ENCODE results near the gene CRISPLD2. TPM values are rescaled to one million over a fixed set of nuclear protein-coding genes. Genes with fewer than 3 reads are reported as not detected.

Gene CRISPLD2
- total RNA-seq, 1 donor, result 17.5 TPM

DNA sequence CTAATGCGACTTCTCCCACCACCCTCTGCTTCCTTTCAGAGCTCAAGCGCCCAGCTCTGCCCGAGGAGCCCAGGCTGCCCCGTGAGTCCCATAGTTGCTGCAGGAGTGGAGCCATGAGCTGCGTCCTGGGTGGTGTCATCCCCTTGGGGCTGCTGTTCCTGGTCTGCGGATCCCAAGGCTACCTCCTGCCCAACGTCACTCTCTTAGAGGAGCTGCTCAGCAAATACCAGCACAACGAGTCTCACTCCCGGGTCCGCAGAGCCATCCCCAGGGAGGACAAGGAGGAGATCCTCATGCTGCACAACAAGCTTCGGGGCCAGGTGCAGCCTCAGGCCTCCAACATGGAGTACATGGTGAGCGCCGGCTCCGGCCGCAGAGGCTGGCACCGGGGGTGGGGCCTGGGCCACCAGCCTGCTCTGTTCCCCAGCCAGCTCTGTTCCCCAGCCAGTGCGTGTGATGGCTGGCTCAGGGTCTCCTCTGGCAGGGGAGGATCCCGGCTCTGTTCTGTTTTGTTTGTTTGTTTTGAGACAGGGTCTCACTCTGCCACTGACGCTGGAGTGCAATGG is 18.7 kb downstream of the CRISPLD2 start:
- H3K9me3 ChIP-seq (ENCODE audit: low read depth, low read length), result no peaks in the 10 kb centered on the region
- H3K4me1 ChIP-seq (ENCODE audit: insufficient read depth, low read length), result no peaks in the 10 kb centered on the region
- no peak overlapping the region for H3K4me3 ChIP-seq (ENCODE audit: low read length)
- peaks cover 3% of the 10 kb centered on the region for H3K27me3 ChIP-seq (ENCODE audit: insufficient read depth, low read length)

DNA sequence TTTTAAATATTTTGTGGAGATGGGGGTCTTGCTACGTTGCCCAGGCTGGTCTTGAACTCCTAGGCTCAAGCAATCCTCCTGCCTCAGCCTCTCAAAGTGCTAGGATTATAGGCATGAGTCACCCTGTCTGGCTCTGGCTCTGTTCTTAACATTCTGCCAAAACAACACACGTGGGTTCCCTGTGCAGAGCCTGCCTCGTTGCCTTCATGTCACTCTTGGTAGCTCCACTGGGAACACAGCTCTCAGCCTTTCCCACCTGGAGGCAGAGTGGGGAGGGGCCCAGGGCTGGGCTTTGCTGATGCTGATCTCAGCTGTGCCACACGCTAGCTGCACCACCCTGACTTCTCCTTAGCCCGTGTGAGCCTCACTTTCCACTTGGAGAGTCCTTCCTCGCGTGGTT is 19.3 kb downstream of the CRISPLD2 start:
- H3K27me3 ChIP-seq (ENCODE audit: insufficient read depth, low read length), result peaks cover 3% of the 10 kb centered on the region

DNA sequence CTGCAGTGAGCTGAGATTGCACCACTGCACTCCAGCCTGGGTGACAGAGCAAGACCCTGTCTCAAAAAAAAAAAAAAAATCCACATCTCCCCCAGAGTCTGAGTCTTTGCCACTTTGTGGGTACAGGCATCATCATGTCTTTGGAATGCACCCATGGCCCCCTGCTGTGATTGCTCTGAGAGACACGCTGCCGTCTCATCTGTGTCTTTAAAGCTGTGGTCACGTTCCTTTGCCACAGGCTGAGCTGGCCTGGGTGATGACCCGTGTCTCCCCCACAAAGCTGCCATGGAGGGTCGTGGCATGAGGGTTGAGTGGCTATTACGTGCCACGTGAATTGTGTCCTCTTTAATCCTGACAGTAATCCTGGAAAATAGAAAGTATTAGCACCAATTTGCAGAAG is 20.2 kb downstream of the CRISPLD2 start:
- H3K27me3 ChIP-seq (ENCODE audit: insufficient read depth, low read length), result peaks cover 3% of the 10 kb centered on the region
- no peak overlapping the region for H3K4me3 ChIP-seq (ENCODE audit: low read length)
- no peaks in the 10 kb centered on the region for H3K4me1 ChIP-seq (ENCODE audit: insufficient read depth, low read length)
- no peaks in the 10 kb centered on the region for H3K9me3 ChIP-seq (ENCODE audit: low read depth, low read length)

More for the DNA sequence above, 19.3 kb downstream of the CRISPLD2 start:
- H3K4me1 ChIP-seq (ENCODE audit: insufficient read depth, low read length), result no peaks in the 10 kb centered on the region
- no peaks in the 10 kb centered on the region for H3K9me3 ChIP-seq (ENCODE audit: low read depth, low read length)
- H3K4me3 ChIP-seq (ENCODE audit: low read length), result no peak overlapping the region

DNA sequence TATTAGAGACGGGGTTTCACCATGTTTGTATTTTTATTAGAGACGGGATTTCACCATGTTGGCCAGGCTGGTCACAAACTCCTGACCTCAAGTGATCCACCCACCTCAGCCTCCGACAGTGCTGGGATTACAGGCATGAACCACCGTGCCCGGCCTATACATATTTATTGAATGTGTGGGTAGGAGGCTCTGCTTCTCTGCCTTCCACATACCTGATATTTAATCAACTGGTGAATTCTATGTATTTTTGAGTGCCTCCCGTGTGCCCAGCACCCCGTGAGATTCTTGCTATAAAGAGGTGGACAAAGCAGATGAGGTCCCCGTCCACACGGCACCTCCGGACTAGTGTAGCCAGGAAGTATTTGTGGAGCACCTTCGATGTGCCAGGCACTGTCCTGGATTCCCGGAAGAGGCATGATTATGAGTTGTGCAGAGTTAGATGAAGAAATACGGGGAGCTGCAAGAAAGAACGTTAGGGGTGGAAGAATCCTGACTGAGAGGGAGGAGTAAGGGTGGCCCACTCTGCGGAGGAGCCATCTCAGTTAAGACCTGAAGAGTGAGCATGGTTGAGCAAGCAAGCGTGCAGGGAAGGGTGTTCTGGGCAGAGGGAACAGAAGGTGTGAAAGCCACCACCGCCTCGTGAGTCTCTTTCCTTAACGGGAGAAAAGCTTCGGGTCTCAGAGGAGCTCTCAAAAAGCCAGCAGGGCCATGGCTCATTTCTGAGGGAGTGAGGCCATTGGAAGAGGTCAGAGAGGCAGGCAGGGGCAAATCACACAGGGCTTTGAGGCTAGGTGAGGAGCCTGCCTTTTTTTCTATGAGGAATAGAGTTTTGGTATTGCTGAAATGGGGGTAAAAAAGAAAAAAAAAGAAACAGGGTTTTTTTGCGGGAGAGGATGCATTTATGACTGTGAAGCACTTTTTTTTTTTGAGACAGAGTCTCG is 21.2 kb downstream of the CRISPLD2 start:
- Histone ChIP-seq H3K4me3 (ENCODE audit: low read length) (no peak overlapping the region), H3K4me1 (ENCODE audit: insufficient read depth, low read length) (no peaks in the 10 kb centered on the region), H3K9me3 (ENCODE audit: low read depth, low read length) (no peaks in the 10 kb centered on the region), H3K27me3 (ENCODE audit: insufficient read depth, low read length) (peaks cover 3% of the 10 kb centered on the region)

DNA sequence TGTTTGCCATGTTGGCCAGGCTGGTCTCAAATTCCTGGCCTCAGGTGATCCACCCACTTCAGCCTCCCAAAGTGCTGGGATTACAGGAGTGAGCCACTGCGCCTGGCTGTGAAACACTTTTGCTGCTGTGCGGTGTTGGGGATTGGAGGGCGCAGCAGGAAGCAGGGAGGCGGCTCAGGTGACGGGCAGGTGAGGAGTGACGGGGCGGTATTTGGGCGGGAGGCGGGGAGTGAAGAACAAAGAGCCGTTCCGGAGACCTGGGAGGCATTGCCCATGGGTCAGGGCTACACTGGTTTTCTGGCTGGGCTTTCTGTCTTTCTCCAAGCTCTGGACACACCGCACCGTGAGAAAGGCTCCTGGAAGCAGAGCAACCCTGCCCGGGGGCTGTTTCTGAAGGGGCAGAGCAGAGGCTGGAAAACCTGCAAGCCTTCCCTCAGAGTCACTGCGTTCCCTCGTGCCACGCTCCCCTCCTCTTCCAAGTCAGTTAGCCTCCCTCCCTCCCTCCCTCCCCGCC is 22.1 kb downstream of the CRISPLD2 start:
- H3K9me3 ChIP-seq (ENCODE audit: low read depth, low read length), result no peaks in the 10 kb centered on the region

DNA sequence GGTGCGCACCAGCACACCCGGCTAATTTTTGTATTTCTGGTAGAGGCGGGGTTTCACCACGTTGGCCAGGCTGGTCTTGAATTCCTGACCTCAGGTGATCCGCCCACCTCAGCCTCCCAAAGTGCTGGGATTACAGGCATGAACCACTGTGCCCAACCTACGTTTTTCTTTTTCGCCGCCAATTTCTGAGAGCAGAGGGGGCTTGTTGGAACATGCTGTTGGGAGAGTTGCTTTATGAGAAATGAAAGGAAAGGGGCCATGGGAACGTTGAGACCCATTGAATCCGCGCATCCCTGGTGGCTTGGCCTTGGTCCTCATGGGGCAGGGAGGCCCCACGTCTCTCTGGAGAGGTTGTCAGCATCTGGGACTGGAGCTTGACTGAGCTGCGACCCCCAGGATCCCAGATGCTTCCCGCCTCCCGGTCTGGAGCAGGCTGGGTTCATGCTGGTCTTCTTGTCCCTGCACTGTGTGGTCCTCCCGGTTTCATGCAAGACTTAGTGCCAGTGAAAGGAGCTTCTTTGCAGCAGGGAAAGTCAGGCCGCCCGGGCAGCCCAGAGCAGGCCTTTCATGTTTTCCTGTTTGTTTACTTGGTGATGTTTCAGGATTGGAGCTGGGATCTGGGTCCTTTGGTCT is 22.8 kb downstream of the CRISPLD2 start:
- Histone ChIP-seq H3K4me3 (ENCODE audit: low read length) (no peak overlapping the region), H3K9me3 (ENCODE audit: low read depth, low read length) (no peaks in the 10 kb centered on the region), H3K4me1 (ENCODE audit: insufficient read depth, low read length) (no peaks in the 10 kb centered on the region), H3K27me3 (ENCODE audit: insufficient read depth, low read length) (peaks cover 3% of the 10 kb centered on the region)

More for the DNA sequence above, 22.1 kb downstream of the CRISPLD2 start:
- no peaks in the 10 kb centered on the region for H3K4me1 ChIP-seq (ENCODE audit: insufficient read depth, low read length)
- H3K27me3 ChIP-seq (ENCODE audit: insufficient read depth, low read length), result peaks cover 3% of the 10 kb centered on the region
- no peak overlapping the region for H3K4me3 ChIP-seq (ENCODE audit: low read length)

DNA sequence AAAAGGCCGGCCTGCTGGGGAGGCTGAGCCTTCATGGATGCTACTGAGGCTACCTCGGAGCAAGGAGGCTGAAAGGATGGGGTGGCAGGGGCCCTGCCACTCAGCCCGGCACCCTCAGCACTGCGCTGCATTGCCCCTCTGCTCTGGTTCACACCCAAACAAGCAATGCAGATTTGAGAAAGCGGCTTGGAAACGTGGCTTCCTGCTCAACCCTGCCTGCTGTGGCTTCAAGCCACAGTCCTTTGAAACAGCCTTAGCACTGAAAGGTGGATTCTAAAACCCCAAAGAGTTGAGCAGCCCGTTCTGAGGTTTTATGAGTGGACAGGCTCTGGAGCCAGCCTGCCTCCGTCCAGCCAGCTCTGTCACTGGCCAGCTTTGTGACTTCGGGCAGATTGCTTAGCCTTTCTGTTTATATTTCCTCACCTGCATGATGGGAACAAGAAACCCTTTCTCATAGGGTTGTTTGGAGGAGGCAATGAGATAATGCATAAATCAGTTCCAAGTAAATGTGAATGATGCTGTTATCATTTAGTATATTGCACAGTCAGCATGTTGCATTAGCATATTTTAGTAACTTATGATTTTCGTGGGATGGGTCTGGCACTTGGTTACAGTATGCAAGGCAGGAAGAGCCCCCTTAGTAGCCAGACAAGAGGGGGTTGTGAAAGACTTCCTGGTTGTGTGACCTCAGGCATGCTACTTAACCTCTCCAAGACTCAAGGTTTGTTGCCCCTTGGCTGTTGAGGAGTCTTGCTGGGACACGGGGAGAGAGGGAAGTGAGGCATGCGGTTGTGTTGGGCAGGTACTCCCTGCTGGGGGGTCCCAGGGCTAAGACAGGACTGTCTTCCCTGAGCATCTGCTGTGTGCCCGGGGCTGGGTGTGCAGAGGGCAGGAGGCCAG is 23.6 kb downstream of the CRISPLD2 start:
- Histone ChIP-seq H3K4me1 (ENCODE audit: insufficient read depth, low read length) (no peaks in the 10 kb centered on the region), H3K27me3 (ENCODE audit: insufficient read depth, low read length) (peaks cover 3% of the 10 kb centered on the region), H3K9me3 (ENCODE audit: low read depth, low read length) (no peaks in the 10 kb centered on the region), H3K4me3 (ENCODE audit: low read length) (no peak overlapping the region)

DNA sequence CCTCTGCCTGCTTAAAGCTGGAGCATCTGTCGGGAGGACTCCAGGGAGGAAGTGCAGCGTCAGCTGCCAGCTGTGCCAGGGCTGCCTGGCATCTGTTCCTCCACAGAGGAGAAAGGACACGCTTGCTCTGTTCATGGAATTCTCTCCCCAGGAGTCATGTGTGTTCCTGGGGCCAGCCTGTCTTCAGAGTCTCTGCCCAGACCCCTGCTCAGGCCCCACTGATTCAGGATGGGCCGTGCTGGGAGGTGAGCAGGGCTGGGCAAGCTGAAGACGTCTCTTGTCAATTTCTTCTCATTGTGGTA is 24.2 kb downstream of the CRISPLD2 start:
- no peaks in the 10 kb centered on the region for H3K9me3 ChIP-seq (ENCODE audit: low read depth, low read length)
- no peaks in the 10 kb centered on the region for H3K4me1 ChIP-seq (ENCODE audit: insufficient read depth, low read length)
- H3K4me3 ChIP-seq (ENCODE audit: low read length), result no peak overlapping the region
- H3K27me3 ChIP-seq (ENCODE audit: insufficient read depth, low read length), result peaks cover 3% of the 10 kb centered on the region

DNA sequence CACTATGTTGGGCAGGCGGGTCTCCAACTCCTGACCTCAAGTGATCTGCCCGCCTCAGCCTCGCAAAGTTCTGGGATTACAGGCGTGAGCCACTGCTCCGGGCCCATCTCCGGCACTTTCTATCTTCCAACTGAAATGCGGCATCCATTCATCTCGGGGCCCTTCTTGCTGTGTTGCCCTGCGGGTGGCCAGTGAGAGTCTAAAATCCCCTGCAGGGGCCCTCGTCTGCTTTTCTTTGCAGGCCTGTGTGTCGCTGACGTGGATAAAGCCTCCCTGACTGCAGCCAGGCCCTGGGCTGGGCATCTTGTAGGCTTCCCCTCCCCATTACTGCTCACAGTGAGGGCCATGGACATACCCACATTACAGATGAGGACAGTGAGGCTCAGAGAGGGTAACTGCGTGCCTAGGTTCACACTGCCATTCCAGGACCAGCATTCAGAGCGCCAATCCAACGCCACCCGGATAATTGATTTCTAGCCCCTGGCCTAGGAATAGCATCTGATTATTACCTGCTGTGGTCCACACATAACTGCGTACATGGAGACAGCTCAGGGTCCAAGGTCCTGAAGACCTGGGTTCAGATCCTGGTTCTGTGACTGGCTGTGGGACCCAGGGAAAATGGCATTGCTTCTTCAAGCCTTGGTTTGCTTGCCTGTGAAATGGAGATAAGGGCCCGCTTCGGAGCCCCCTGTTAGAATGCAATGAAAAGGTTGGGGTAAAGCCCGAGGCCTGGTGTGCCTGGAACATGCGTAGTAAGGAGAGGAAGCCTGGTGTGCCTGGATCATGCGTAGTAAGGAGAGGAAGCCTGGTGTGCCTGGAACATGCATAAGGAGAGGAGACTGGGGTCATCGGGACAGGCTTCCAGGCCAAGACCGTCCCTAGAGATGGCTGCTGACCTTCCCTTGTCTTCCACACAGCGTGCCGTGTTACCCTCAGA is 25.0 kb downstream of the CRISPLD2 start:
- Histone ChIP-seq H3K9me3 (ENCODE audit: low read depth, low read length) (no peaks in the 10 kb centered on the region), H3K4me3 (ENCODE audit: low read length) (no peak overlapping the region), H3K4me1 (ENCODE audit: insufficient read depth, low read length) (no peaks in the 10 kb centered on the region), H3K27me3 (ENCODE audit: insufficient read depth, low read length) (peaks cover 3% of the 10 kb centered on the region)

DNA sequence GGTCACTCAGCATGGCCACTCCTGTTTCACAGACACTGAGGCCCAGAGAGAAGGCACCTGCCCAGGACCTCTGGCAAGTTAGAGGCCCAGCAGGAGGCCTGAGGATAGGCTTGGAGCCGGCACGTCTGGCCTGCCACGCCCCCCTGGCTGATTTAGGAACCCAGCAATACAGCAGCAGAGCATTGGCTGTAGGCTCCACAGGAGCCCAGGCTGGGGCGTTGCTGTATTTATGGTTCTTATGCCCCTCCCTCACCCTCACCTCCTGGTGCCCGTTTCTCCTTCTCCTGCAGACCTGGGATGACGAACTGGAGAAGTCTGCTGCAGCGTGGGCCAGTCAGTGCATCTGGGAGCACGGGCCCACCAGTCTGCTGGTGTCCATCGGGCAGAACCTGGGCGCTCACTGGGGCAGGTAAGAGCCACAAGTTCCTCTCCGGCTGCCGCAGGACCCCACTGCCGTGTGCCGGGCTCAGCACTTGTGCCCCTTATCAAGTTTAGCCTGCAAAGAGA is 25.8 kb downstream of the CRISPLD2 start:
- no peaks in the 10 kb centered on the region for H3K9me3 ChIP-seq (ENCODE audit: low read depth, low read length)
- H3K4me3 ChIP-seq (ENCODE audit: low read length), result no peak overlapping the region
- no peaks in the 10 kb centered on the region for H3K4me1 ChIP-seq (ENCODE audit: insufficient read depth, low read length)
- peaks cover 3% of the 10 kb centered on the region for H3K27me3 ChIP-seq (ENCODE audit: insufficient read depth, low read length)

DNA sequence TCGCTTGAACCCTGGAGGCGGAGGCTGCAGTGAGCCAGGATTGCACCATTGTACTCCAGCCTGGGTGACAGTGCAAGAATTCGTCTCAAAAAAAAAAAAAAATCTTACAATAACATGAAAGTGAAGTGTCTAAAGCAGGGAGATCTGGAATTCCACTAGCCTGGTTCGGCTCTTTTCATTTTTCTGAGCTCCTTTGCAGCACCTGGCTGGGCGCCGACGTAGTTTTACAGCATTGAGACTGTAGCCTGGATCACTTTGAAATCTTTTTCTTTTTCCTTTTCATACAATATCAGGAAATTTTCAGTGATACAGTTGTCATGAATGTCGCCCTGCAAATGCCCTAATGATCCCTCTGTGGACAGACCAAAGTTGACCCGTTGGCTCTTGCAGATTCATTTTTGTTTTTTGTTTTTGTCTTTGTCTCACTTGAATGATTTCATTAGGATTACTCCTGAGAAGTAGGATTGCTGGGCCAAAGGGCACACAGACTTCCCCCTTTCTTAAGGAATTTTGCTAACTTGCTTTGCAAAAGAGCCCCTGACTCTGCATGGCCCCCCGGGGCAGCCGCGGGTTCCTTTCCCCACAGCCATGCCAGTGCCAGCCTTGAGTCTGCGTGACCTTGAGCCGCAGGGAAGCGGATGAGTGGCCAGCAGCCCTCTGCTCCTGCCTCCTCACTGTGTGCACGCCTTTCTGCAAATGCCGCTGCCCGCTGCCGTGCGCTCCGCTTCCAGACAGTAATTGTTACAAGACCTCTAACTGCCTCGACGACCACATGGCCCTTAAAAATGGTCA is 28.0 kb downstream of the CRISPLD2 start:
- Histone ChIP-seq H3K4me1 (ENCODE audit: insufficient read depth, low read length) (no peaks in the 10 kb centered on the region), H3K27me3 (ENCODE audit: insufficient read depth, low read length) (no peaks in the 10 kb centered on the region), H3K4me3 (ENCODE audit: low read length) (no peak overlapping the region), H3K9me3 (ENCODE audit: low read depth, low read length) (no peaks in the 10 kb centered on the region)

DNA sequence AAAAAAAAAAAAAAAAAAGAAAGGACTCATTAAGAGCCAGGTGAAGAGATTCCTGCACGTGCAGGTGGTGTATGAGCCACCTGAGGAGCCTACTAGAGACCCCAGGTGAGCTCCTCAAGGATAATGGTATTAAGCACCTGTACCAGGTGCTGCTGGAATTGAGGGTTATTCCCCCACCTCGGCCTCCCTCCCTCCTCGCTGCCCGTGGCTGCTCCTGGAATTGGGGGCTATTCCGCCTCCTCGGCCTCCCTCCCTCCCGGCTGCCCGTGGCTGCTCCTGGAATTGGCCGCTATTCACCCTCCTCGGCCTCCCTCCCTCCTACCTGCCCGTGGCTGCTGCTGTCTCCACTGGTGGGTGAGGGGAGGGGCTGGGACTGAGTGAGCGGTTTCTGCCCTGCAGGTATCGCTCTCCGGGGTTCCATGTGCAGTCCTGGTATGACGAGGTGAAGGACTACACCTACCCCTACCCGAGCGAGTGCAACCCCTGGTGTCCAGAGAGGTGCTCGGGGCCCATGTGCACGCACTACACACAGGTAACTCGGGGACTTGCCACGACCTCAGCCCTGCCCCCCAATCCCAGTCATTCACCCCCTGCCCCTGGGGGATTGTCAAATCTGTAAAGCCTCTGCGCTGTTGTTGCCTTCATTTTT is 29.3 kb downstream of the CRISPLD2 start:
- no peaks in the 10 kb centered on the region for H3K9me3 ChIP-seq (ENCODE audit: low read depth, low read length)
- H3K4me1 ChIP-seq (ENCODE audit: insufficient read depth, low read length), result no peaks in the 10 kb centered on the region
- H3K4me3 ChIP-seq (ENCODE audit: low read length), result no peak overlapping the region
- no peaks in the 10 kb centered on the region for H3K27me3 ChIP-seq (ENCODE audit: insufficient read depth, low read length)

DNA sequence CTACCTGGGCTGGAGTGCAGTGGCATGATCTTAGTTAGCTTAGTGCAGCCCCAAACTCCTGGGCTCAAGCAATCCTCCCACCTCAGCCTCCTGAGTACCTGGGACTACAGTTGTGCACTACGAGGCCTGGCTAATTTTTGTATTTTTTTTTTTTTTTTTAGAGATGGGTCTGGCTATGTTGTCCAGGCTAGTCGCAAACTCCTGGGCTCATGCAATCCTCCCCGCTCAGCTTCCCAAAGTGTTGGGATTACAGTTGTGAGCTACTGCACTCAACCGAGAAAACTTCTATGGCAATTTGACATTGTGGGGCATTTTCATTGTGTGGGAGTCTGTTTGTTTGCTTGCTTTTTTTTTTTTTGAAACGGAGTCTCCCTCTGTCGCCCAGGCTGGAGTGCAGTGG is 30.0 kb downstream of the CRISPLD2 start:
- H3K4me3 ChIP-seq (ENCODE audit: low read length), result no peak overlapping the region
- H3K9me3 ChIP-seq (ENCODE audit: low read depth, low read length), result no peaks in the 10 kb centered on the region
- no peaks in the 10 kb centered on the region for H3K27me3 ChIP-seq (ENCODE audit: insufficient read depth, low read length)

More for the DNA sequence above, 30.0 kb downstream of the CRISPLD2 start:
- H3K4me1 ChIP-seq (ENCODE audit: insufficient read depth, low read length), result no peaks in the 10 kb centered on the region

Measured in mononuclear cell (primary cell).